ENCODE results near the gene SNAPC5. TPM values are rescaled to one million over a fixed set of nuclear protein-coding genes. Genes with fewer than 3 reads are reported as not detected.

Gene SNAPC5
- total and polyA plus RNA-seq, 12 donors: 28.5 to 48.8 (median 33.9) TPM

DNA sequence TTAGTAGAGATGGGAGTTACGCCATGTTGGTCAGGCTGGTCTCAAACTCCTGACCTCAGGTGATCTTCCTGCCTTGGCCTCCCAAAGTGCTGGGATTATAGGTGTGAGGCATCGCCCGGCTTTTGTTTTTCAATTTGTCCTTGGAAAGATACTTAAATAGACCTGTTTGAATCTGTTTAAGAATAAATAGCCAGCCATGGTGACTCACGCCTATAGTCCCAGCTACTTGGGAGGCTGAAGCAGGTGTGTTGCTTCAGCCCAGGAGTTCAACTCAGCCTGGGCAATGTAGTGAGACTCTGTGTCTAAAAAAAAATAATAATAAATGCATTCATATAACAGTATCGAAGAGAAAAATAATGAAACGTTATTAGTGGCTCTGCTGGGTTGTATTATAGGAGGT is 17.3 kb downstream of the SNAPC5 start:
- intact Hi-C loops (cut with DNase I): loop anchor here in 1 of 10 donors (10.0 kb wide), 1 partner anchor 75 kb away; no protein-coding TSS in a partner anchor
- no peak overlapping the region for H3K4me3 ChIP-seq
- peaks cover 0 to 14% (median 2%) of the 10 kb centered on the region in 9 donors for H3K4me1 ChIP-seq
- H3K9me3 ChIP-seq: no peaks in the 10 kb centered on the region
- WGBS, 2 donors: 86 to 90% methylated on average over 6 of the region's 6 CpGs
- H3K36me3 ChIP-seq: peaks cover 0 to 37% (median 6%) of the 10 kb centered on the region in 9 donors
- no peaks in the 10 kb centered on the region for H3K27me3 ChIP-seq
- DNase-seq (no peak), ATAC-seq (no peak)
- no peak overlapping the region for H3K27ac ChIP-seq
- TF ChIP-seq, protein P1, sequence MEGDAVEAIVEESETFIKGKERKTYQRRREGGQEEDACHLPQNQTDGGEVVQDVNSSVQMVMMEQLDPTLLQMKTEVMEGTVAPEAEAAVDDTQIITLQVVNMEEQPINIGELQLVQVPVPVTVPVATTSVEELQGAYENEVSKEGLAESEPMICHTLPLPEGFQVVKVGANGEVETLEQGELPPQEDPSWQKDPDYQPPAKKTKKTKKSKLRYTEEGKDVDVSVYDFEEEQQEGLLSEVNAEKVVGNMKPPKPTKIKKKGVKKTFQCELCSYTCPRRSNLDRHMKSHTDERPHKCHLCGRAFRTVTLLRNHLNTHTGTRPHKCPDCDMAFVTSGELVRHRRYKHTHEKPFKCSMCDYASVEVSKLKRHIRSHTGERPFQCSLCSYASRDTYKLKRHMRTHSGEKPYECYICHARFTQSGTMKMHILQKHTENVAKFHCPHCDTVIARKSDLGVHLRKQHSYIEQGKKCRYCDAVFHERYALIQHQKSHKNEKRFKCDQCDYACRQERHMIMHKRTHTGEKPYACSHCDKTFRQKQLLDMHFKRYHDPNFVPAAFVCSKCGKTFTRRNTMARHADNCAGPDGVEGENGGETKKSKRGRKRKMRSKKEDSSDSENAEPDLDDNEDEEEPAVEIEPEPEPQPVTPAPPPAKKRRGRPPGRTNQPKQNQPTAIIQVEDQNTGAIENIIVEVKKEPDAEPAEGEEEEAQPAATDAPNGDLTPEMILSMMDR (IDR thresholded peaks at IDR 0.05): no peak

DNA sequence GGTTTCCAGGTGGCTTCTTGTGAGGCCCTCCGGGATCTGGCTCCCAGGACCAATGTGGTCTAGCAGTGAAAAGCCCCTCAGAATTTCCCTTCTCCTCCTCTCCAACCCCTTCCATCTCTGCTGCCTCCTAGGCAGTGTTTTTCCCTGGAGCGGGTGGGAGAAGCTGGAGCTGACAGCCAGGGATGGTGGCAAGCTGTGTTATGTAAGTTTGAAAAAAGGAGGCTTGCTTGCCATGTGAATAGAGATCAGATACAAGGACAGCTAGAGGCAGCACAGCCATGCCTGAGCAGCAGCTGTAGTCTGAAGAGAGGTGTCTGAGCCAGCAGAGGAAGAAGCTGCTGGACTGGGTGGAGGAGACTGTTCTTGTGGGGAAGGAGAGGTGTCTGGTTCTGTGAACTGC is 20.6 kb downstream of the SNAPC5 start:
- H3K4me1 ChIP-seq: peaks cover 0 to 27% (median 15%) of the 10 kb centered on the region in 9 donors
- DNase-seq (no peak), ATAC-seq (no peak)
- no peaks in the 10 kb centered on the region for H3K27me3 ChIP-seq
- no peaks in the 10 kb centered on the region for H3K9me3 ChIP-seq
- 96% methylated on average over 2 of the region's 2 CpGs for WGBS, 2 donors
- TF ChIP-seq, protein P1 (IDR thresholded peaks at IDR 0.05): no peak
- peaks cover 0 to 12% (median 6%) of the 10 kb centered on the region in 9 donors for H3K36me3 ChIP-seq
- H3K4me3 ChIP-seq: no peak overlapping the region
- intact Hi-C loops (cut with DNase I): no loop called here
- no peak overlapping the region for H3K27ac ChIP-seq

DNA sequence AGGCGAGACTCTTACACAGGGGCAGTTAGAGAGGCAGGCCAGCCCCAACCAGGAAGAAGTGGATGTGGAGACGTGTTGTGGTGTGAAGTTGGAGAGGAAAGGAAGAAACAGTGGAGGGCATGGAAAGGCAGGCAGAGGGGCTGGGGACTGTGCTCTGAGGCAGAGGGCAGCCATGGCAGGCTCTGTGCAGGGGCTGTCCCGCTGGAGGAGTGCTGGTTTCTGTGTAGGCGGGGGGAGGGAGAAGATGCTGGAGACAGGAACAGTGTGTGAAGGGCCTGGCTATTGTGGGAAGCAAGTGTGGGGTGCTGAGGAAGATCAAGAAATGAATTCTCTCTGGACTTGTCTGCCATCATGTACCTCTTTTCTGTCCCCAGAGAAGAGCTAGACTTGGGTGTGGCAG is 21.0 kb downstream of the SNAPC5 start:
- Histone ChIP-seq H3K9me3 (no peaks in the 10 kb centered on the region), H3K4me3 (no peak overlapping the region), H3K36me3 (peaks cover 0 to 7% (median 2%) of the 10 kb centered on the region in 9 donors), H3K4me1 (peaks cover 0 to 27% (median 15%) of the 10 kb centered on the region in 9 donors), H3K27me3 (no peaks in the 10 kb centered on the region), H3K27ac (no peak overlapping the region)
- WGBS, 2 donors: 83 to 89% methylated on average over 4 of the region's 4 CpGs
- TF ChIP-seq, protein P1 (IDR thresholded peaks at IDR 0.05): no peak
- no peak for ATAC-seq
- DNase-seq: no peak
- intact Hi-C loops (cut with DNase I): no loop called here

DNA sequence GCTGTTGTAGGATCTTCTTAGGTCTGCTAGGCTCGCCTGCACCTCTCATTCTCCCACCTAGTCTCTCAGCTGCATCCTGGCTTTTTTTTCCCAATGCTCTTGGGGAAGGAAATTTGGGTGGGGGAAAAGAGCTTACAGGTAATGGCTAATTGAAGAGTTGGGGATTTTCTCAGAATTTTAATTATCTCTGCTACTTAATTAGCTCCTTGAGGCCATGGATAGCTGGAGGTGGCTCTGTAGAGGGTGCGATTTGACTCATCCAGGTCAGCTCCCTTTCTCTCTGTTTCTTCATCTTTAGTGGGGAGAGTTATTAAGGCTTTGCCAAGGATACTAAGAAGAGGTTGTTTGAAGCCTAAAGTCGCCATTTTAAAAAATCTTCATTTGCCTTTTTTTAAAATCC is 22.6 kb downstream of the SNAPC5 start:
- intact Hi-C loops (cut with DNase I): no loop called here
- Histone ChIP-seq H3K4me1 (peaks cover 0 to 27% (median 15%) of the 10 kb centered on the region in 9 donors), H3K27ac (no peak overlapping the region), H3K9me3 (no peaks in the 10 kb centered on the region), H3K27me3 (no peaks in the 10 kb centered on the region), H3K36me3 (peaks cover 0 to 6% (median 0%) of the 10 kb centered on the region in 9 donors), H3K4me3 (no peak overlapping the region)
- 98% methylated on average over 3 of the region's 3 CpGs for WGBS, 2 donors
- TF ChIP-seq, protein P1 (IDR thresholded peaks at IDR 0.05): no peak
- DNase-seq: no peak
- no peak for ATAC-seq
